Mucosa of descending colon (tissue), 3 donors: ENCODE data around the gene ZNF511. TPM values are rescaled to one million over a fixed set of nuclear protein-coding genes. Genes with fewer than 3 reads are reported as not detected.

Experiments used
- ATAC-seq: fragments of 200-7000 bp; cut with Tn5 transposase; one replicate; pipeline ENCODE4 v1.9.1; 2020; ENCODE audit warnings: mild to moderate bottlenecking, moderate library complexity
- DNase-seq, 3 donors: peaks; one replicate each; pipeline ENCODE4 v3.0.0-alpha.2; 2020
- H3K36me3 ChIP-seq: fragments of 200-600 bp; one replicate; pipeline ENCODE4 v1.8.0; 2021; ENCODE audit warnings: low read depth, mild to moderate bottlenecking
- H3K4me1 ChIP-seq: fragments of 200-600 bp; one replicate; pipeline ENCODE4 v1.8.0; 2021; ENCODE audit warnings: low read depth, mild to moderate bottlenecking
- H3K4me3 ChIP-seq: fragments of 200-600 bp; one replicate; pipeline ENCODE4 v1.8.0; 2021; ENCODE audit warnings: mild to moderate bottlenecking
- H3K9me3 ChIP-seq: fragments of 200-600 bp; one replicate; pipeline ENCODE4 v1.8.0; 2021; ENCODE audit warnings: mild to moderate bottlenecking
- CTCF ChIP-seq: fragments of 200-600 bp; IDR thresholded peaks from one replicate; pipeline ENCODE4 v1.8.0; 2022; ENCODE audit warnings: antibody characterized with exemption, mild to moderate bottlenecking
- intact Hi-C, 2 donors: fragments of 100-400 bp; cut with DNase I in 1 of 2; cut with micrococcal nuclease in 1 of 2; formaldehyde crosslinking; loops; one replicate each; pipeline versions ENCODE4 v1.11.0 to v1.11.1; 2022; cut with DNase I, micrococcal nuclease
- total RNA-seq, 3 donors: library from RNA; stranded (reverse); fragmentation: NEBNext Ultra II Directional in 2 of 3; extraction: Animal tissue kit (Norgen Biotek cat#: 25700) in 2 of 3; gene quantifications; one replicate each; pipeline versions ENCODE4 v1.2.1 to v1.2.4, GENCODE V29; 2021 to 2023
- donor health status: DM: no; HTN: no; CAD: no; lungs with moderate emphysema.
- donor health status: DM: no; HTN: no; CAD: no.
- donor health status: DM: no; HTN: yes; CAD: no.

Gene ZNF511
- total RNA-seq, 3 donors from 2014 or later: 39.1 to 54.0 (median 42.7) TPM

DNA sequence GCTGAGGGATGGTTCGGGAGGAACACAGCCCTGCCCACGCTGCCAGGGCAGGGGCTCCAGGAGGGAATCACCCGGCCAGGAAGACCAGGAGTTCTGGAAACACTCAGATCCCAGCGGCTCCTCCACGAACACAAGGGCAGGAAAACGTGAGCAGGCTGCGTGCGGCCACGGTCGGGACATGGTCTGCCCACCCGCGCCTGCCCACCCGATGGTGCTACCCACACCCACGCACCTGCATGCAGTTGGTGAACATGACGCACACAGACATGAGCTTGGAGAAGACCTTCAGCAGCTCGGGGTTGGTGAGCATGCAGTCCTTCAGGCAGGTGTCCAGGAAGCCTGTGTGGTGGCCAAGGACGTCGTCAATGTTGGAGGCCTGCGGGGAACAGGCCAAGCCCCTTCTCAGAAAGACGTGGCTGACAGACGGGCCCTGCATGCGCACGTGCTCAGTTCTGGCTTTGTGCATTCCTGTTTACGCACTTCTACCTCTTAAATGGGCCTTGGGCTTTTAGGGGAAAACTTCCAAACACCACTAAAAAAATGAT is 25.8 kb upstream of the ZNF511 start:
- ATAC-seq: no peak
- Histone ChIP-seq H3K36me3 (peaks cover 19% of the 10 kb centered on the region), H3K4me3 (no peak overlapping the region), H3K9me3 (no peaks in the 10 kb centered on the region), H3K4me1 (peaks cover 2% of the 10 kb centered on the region)
- TF ChIP-seq CTCF: no peak
- intact Hi-C loops: no loop called here
- DNase-seq: no peak

- Histone ChIP-seq H3K4me3 (no peak overlapping the region), H3K4me1 (no peaks in the 10 kb centered on the region), H3K36me3 (peaks cover 19% of the 10 kb centered on the region), H3K9me3 (no peaks in the 10 kb centered on the region)
- no peak for ATAC-seq
- intact Hi-C loops: no loop called here
- TF ChIP-seq CTCF: no peak
- DNase-seq: no peak
These were observed 24.8 kb upstream of the ZNF511 start for GRCh38 chr10:133283931-133284330.

- no peak for DNase-seq
- H3K4me3 ChIP-seq: no peak overlapping the region
- no peaks in the 10 kb centered on the region for H3K4me1 ChIP-seq
- no peaks in the 10 kb centered on the region for H3K9me3 ChIP-seq
- no peak for ATAC-seq
- intact Hi-C loops: no loop called here
- peaks cover 19% of the 10 kb centered on the region for H3K36me3 ChIP-seq
- TF ChIP-seq CTCF: no peak
These were observed 23.5 kb upstream of the ZNF511 start for GRCh38 chr10:133285217-133285616.

DNA sequence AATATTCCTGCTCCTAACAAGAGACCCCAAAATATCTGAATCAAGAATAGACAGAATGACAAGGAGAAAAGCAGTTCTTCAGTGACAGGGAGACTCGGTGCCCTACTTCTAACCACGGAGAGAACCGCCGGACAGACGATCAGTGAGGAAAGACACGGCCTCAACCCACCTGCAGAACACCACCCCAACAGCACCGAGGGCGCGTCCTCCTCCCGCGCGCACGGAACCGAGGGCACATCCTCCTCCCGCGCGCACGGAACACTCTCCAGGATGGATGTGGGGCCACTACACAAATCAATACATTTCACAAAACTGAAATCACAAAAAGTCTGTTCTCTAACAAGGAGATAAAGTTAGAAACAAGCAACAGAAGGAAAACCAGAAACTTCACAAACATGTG is 22.3 kb upstream of the ZNF511 start:
- TF ChIP-seq CTCF: no peak
- no peak for DNase-seq
- ATAC-seq: no peak
- no peaks in the 10 kb centered on the region for H3K9me3 ChIP-seq
- H3K4me3 ChIP-seq: no peak overlapping the region
- H3K36me3 ChIP-seq: peaks cover 19% of the 10 kb centered on the region
- intact Hi-C loops: no loop called here
- no peaks in the 10 kb centered on the region for H3K4me1 ChIP-seq

DNA sequence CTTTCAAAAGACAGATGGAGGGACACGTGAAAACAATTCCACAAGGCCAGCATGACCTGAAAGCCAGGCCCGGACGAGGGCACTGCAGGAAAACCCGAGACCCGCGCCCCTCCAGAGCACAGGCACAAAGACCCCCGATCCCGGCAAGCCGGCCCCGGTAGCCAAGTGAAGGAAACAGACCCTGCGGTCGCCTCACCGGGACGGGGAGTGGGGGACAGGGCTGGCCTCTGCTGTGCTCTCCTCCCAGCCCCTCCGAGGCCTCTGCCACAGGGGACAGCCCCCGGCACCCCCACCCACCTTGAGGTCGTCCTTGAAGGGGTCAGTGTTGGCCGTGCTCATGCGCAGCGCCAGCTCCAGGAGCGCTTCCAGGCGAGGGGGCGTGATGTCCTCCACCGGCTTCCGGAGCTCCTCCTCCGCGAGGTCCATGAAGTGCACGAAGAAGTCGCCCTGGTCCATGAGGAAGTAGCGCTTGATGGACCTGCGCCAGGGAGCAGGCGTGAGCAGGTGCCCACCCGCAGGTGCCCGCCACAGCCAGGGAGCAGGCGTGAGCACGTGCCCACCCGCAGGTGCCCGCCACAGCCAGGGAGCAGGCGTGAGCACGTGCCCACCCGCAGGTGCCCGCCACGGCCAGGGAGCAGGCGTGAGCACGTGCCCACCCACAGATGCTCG is 20.7 kb upstream of the ZNF511 start:
- Histone ChIP-seq H3K9me3 (no peaks in the 10 kb centered on the region), H3K4me3 (no peak overlapping the region), H3K36me3 (peaks cover 21% of the 10 kb centered on the region), H3K4me1 (no peaks in the 10 kb centered on the region)
- no peak for ATAC-seq
- no peak for TF ChIP-seq CTCF
- intact Hi-C loops: no loop called here
- DNase-seq: no peak
